T-helper 1 cell treated with Interleukin-12 subunit alpha and Interleukin-12 subunit beta and Interleukin-4 antibody, amounts not matched to agents 30 μg/mL and 1 μg/mL, for 36 hours (primary cell): ENCODE measurements around the gene GRAPL.
A peak's percentile ranks its signal among the peaks of the same experiment; 100 is the strongest.
"Not testable (repeated sequence)": the region's sequence is repeated elsewhere in the genome, so short reads cannot be mapped to it uniquely, and the experiment has no call there.

Source experiments
- H3K27ac Mint-ChIP-seq: one replicate; pipeline ENCODE4 v1.8.0; 2021; ENCODE audit warnings: mild to moderate bottlenecking, mixed read lengths
- H3K27me3 Mint-ChIP-seq: one replicate; pipeline ENCODE4 v1.8.0; 2021; ENCODE audit warnings: low read depth, mixed read lengths
- H3K36me3 Mint-ChIP-seq: one replicate; pipeline ENCODE4 v1.8.0; 2021; ENCODE audit warnings: low read depth, mixed read lengths
- H3K4me1 Mint-ChIP-seq: one replicate; pipeline ENCODE4 v1.8.0; 2021; ENCODE audit warnings: low read depth, mixed read lengths
- H3K4me3 Mint-ChIP-seq: one replicate; pipeline ENCODE4 v1.8.0; 2021; ENCODE audit warnings: mild to moderate bottlenecking, moderate library complexity, mixed read lengths
- H3K9me3 Mint-ChIP-seq: one replicate; pipeline ENCODE4 v1.8.0; 2021; ENCODE audit warnings: mixed read lengths

The GRAPL gene

GRCh38 chr17:19127148-19127980, at the start of gene GRAPL:
Gene GRAPL, plus strand, starts transcription at chr17:19127589. Its CDS starts 31 bp downstream, at chr17:19127620.
- H3K4me3 Mint-ChIP-seq, H3K27me3 Mint-ChIP-seq, H3K36me3 Mint-ChIP-seq, H3K27ac Mint-ChIP-seq, H3K9me3 Mint-ChIP-seq, H3K4me1 Mint-ChIP-seq: not testable (repeated sequence)

- H3K27me3 Mint-ChIP-seq, H3K27ac Mint-ChIP-seq, H3K36me3 Mint-ChIP-seq, H3K4me1 Mint-ChIP-seq, H3K9me3 Mint-ChIP-seq, H3K4me3 Mint-ChIP-seq: not testable (repeated sequence)
Observed at GRCh38 chr17:19088804-19089685, 38.3 kb upstream of the GRAPL start.

DNA sequence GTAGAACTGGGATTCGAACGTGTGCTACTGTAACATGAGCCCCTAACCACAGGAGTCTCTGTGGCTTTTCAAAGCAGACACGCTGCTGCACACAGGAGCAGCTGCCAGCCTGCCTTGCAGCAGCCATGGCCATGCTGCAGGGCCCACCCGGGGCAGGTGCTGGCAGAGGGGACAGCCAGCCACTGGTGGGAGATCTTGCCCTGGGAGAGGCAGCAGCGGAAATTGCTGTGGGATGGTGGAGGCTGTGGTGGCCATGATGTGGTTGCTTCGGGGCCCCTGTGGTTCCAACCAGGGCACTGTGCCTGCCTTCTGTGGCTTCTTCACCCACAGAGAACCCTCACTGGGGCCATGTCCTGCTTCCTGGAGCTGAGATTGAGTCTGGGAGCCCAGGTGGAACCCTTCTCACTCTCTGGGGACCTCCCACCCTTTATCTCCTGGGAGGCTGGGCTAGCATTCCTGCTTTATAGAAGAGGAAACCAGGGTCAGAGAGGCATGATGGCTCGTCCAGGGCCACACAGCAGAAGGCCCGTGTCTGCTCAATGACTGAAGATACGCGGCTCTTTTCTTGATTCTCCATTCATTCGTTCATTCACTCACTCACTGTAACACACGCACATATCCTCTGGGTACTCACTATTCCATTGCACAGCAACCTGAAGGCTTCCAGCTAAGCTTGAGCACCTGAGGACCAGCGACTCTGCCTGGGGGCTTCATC, 37.2 kb upstream of the GRAPL start:
- not testable (repeated sequence) for H3K4me3 Mint-ChIP-seq, H3K27me3 Mint-ChIP-seq

GRCh38 chr17:19092737-19093683, 34.4 kb upstream of the GRAPL start:
- H3K9me3 Mint-ChIP-seq, H3K4me1 Mint-ChIP-seq, H3K27ac Mint-ChIP-seq, H3K36me3 Mint-ChIP-seq, H3K4me3 Mint-ChIP-seq, H3K27me3 Mint-ChIP-seq: not testable (repeated sequence)

More for the DNA sequence above, 37.2 kb upstream of the GRAPL start:
- not testable (repeated sequence) for H3K27ac Mint-ChIP-seq, H3K4me1 Mint-ChIP-seq, H3K36me3 Mint-ChIP-seq, H3K9me3 Mint-ChIP-seq

- not testable (repeated sequence) for H3K36me3 Mint-ChIP-seq, H3K27ac Mint-ChIP-seq, H3K27me3 Mint-ChIP-seq, H3K4me1 Mint-ChIP-seq, H3K4me3 Mint-ChIP-seq, H3K9me3 Mint-ChIP-seq
Observed at GRCh38 chr17:19093684-19094438, 33.5 kb upstream of the GRAPL start.

DNA sequence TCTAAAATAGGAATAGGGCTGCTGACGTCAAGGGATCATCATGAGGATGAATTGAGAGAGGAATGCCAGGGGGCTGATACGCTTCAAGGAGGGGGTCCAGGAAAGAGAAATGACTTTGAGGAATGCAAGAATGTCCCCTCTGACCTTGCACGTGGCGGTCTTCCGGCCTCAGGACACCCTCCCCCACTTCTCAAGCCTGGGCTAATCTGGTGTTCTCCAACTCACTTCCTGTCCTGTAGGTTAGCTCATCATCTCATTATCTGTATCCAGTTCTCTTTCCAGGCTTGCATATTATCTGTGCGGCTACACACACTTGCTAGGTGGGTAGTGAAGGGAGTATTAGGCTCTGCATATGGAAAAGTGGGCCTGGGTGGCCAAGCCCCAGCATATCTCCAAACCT, 18.9 kb upstream of the GRAPL start:
- H3K36me3 Mint-ChIP-seq, H3K9me3 Mint-ChIP-seq, H3K4me1 Mint-ChIP-seq, H3K4me3 Mint-ChIP-seq, H3K27ac Mint-ChIP-seq, H3K27me3 Mint-ChIP-seq: not testable (repeated sequence)

- not testable (repeated sequence) for H3K4me1 Mint-ChIP-seq, H3K27me3 Mint-ChIP-seq, H3K4me3 Mint-ChIP-seq, H3K36me3 Mint-ChIP-seq, H3K9me3 Mint-ChIP-seq, H3K27ac Mint-ChIP-seq
Observed at GRCh38 chr17:19110189-19111097, 16.9 kb upstream of the GRAPL start.

DNA sequence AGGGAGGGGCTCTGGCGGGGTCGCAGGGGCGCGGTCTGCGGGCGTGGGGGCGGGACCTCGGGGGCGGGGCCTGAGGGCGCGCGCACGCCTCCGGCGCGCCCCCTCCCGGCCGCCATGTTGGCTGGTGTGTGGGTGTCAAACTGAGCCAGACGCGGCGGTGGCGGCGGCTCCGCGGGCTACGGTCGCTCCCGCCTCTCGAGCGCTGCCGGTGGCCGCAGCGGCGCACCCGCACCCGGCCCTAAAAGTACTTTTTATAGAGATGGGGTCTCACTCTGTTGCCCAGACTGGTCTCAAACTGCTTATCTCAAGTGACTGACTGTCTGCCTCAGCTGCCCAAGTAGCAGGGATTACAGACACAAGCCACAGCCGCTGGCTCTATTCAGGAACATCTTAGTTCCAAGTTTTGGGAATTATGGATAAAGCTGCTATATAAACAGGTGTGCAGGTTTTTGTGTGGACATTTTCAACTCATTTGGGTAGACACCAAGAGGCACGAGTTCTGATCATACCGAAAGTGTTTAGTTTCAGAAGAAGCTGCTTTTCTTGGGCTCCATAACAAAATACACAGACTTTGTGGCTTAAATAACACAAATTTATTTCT, 16.2 kb upstream of the GRAPL start:
- H3K27ac Mint-ChIP-seq, H3K9me3 Mint-ChIP-seq, H3K4me1 Mint-ChIP-seq, H3K27me3 Mint-ChIP-seq, H3K36me3 Mint-ChIP-seq: not testable (repeated sequence)
- H3K4me3 Mint-ChIP-seq, result peak overlapping the region; percentile 51

DNA sequence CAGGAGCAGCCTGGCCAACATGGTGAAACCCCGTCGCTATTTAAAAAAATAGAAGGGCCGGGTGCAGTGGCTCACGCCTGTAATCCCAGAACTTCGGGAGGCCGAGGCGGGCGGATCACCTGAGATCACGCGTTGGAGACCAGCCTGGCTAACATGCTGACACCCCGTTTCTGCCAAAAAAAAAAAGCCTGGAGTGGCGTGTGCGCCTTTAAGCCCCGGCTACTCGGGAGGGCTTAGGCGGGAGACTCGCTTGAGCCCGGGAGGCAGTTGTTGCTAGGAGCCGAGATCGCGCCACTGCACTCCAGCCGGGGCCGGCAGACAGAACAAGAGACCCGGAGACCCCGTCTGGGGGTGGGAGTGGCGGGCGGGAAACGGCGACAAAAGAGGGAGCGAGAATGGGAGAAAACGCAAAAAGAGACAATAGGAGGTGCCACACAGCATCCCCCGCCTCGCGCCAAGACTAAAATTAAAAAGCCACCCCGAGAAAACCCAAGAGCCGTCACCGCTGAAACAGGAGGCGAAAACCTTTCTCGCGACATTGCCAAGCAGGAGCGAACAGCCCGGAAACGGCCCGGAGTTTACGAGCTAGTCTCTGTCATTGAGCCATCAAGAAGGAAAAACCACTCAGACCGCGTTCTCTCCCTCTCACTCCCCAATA, 15.5 kb upstream of the GRAPL start:
- H3K4me1 Mint-ChIP-seq, H3K9me3 Mint-ChIP-seq, H3K27me3 Mint-ChIP-seq, H3K36me3 Mint-ChIP-seq, H3K27ac Mint-ChIP-seq: not testable (repeated sequence)
- peak overlapping the region; percentile 51 for H3K4me3 Mint-ChIP-seq

DNA sequence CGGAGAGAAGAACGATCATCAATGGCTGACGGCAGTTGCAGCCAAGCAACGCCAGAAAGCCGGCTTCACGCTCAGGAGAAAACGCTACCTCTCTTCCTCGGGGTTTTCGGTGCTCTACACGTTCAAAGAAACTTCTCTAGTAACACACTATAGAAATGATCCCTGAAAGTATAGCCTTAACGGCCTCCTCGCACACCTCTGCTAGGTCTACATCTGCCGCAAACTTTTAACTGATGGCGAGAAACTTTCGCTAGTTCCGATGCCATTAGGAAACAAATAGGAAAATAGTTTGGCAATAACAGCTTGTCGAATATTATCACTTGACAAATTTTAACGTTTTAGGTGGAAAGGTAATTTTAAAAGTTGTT, 14.9 kb upstream of the GRAPL start:
- H3K36me3 Mint-ChIP-seq, H3K4me1 Mint-ChIP-seq, H3K27me3 Mint-ChIP-seq, H3K4me3 Mint-ChIP-seq, H3K9me3 Mint-ChIP-seq, H3K27ac Mint-ChIP-seq: not testable (repeated sequence)

- not testable (repeated sequence) for H3K27me3 Mint-ChIP-seq, H3K36me3 Mint-ChIP-seq, H3K9me3 Mint-ChIP-seq, H3K4me3 Mint-ChIP-seq, H3K27ac Mint-ChIP-seq, H3K4me1 Mint-ChIP-seq
Observed at GRCh38 chr17:19118695-19119094, 8.7 kb upstream of the GRAPL start.

GRCh38 chr17:19125289-19125688, 2.1 kb upstream of the GRAPL start:
- not testable (repeated sequence) for H3K36me3 Mint-ChIP-seq, H3K4me1 Mint-ChIP-seq, H3K27me3 Mint-ChIP-seq, H3K27ac Mint-ChIP-seq, H3K4me3 Mint-ChIP-seq, H3K9me3 Mint-ChIP-seq
